GM18505 (cell line): ENCODE measurements around the gene ATP6AP1.
"Not testable (repeated sequence)": the region's sequence is repeated elsewhere in the genome, so short reads cannot be mapped to it uniquely, and the experiment has no call there.

Source experiments
- ATAC-seq: cut with Tn5 transposase; IDR thresholded peaks from one replicate; pipeline ENCODE4 v1.9.1; 2021; ENCODE audit not compliant: unreplicated experiment
- POLR2A ChIP-seq: IDR thresholded peaks from 4 replicates; pipeline ENCODE4 v1.6.1; 2011; ENCODE audit warnings: borderline replicate concordance; ENCODE audit not compliant: insufficient read depth, insufficient read length; ENCODE audit errors: extremely low read depth

Gene ATP6AP1, protein sequence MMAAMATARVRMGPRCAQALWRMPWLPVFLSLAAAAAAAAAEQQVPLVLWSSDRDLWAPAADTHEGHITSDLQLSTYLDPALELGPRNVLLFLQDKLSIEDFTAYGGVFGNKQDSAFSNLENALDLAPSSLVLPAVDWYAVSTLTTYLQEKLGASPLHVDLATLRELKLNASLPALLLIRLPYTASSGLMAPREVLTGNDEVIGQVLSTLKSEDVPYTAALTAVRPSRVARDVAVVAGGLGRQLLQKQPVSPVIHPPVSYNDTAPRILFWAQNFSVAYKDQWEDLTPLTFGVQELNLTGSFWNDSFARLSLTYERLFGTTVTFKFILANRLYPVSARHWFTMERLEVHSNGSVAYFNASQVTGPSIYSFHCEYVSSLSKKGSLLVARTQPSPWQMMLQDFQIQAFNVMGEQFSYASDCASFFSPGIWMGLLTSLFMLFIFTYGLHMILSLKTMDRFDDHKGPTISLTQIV

GRCh38 chrX:154428176-154429171 lies at the start of gene ATP6AP1:
Gene ATP6AP1 (plus strand): TSS chrX:154428677. CDS start chrX:154428693, 16 bp downstream.
- peak; percentile 50 for TF ChIP-seq POLR2A
- peak; percentile 92 for ATAC-seq

GRCh38 chrX:154378799-154379568 lies 49.5 kb upstream of the ATP6AP1 start, which contains the start of gene EMD:
Gene EMD (plus strand): TSS chrX:154379295. CDS start chrX:154379485, 190 bp downstream.
- TF ChIP-seq POLR2A, result peak; percentile 66
- peak; percentile 75 for ATAC-seq

GRCh38 chrX:154379569-154379951 lies 48.9 kb upstream of the ATP6AP1 start:
- peak; percentile 0 for ATAC-seq
- no peak for TF ChIP-seq POLR2A

DNA sequence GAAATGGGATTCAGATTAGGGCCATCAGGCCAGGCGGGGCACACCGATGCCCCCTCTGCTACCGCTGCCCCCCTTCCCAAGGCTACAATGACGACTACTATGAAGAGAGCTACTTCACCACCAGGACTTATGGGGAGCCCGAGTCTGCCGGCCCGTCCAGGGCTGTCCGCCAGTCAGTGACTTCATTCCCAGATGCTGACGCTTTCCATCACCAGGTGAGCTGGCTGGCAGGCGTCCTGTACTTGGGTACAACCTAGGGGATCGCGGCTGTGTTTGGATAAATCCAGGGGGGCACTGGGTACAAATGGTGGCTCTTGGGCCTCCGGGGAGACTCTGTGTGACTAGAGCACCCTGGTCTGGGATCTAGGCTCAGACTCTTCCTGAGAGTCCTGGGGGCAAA lies 48.3 kb upstream of the ATP6AP1 start:
- ATAC-seq, result no peak
- no peak for TF ChIP-seq POLR2A

GRCh38 chrX:154380787-154381186 lies 47.7 kb upstream of the ATP6AP1 start:
- no peak for ATAC-seq
- no peak for TF ChIP-seq POLR2A

DNA sequence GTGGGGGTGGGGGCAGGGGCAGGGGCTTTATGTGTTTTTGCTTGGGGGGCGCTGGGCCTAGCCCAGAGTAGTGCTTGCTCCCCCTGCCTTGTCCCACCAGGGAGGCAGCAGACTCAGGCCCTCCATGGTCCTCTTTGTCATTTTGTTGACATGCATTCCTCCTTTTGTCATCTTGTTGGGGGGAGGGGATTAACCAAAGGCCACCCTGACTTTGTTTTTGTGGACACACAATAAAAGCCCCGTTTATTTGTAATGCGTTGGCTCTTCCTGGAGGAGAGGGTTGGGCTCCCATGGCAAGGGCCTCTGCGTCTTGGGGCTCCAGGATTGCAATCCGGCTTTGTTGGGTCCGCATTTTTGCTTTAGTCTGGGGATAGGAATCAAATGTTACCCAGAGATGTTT lies 47.2 kb upstream of the ATP6AP1 start:
- ATAC-seq, result no peak
- no peak for TF ChIP-seq POLR2A

DNA sequence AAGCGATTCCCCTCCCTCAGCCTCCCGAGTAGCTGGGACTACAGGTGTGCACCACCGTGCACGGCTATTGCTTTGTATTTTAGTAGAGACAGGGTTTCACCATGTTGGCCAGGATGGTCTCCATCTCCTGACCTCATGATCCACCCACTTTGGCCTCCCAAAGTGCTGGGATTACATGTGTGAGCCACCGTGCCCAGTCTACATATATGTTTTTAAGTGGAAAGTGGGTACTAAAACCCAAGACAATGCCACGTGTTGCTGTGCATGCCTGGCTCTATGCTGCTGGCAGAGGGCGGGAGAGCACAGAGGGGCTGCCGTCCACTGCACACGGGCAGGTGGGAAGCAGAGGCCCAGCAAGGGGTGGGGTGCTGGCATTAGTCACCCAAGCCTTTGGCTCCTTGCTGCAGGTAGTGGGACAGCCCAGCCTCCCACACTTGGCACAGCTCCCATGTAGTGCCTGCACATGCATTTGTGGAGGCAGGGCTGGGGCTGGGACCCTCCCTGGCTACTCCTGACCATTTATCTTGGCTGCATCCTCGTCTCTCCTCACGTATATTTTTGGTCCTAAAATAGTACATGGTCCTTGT lies 45.9 kb upstream of the ATP6AP1 start:
- ATAC-seq, result no peak
- TF ChIP-seq POLR2A, result no peak

DNA sequence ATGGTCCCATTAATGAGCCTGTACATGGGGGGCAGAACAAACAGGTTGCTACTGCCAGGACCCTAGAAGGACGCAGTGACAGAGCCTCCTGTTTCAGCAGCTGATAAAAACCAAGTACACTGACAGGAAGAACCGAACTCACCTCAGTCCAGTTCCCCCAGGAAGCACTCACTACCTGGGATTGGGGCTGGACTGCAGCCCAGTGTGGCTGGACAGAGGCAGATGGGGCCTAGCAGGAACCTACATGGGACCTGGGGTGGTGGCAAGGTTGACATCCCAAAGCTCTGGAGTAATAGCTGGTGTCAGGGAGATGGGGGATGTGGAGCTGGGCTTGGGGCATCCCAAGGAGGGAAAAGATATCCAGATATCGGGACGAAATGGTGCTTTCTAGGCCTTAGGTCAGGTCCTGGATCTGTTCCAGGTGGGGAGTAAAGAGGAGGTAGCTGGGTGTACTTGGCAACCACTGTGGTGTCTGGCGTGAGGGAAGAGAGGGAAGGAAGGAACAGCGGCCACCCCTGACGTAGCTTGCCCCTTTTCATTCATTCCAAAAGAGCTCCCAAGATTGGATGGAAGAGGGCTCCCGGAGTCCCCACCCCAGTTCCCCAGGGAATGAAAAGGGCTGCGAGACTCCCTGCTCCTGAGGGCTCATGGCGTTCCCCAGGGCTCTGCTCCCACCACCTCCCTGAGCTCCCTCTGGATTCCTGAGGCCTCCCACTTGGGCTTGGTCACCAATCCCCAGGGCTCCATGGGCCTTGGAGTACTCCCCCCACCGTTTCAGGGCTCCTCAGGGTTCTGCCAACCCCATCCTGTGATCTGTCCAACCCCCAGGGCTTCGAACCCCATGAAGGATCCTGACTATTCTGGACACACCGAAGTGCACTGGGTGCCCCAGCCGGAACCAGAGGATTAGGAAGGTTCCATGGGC lies 44.9 kb upstream of the ATP6AP1 start:
- no peak for TF ChIP-seq POLR2A
- ATAC-seq, result no peak

GRCh38 chrX:154384284-154384892 lies 44.1 kb upstream of the ATP6AP1 start:
- ATAC-seq, result no peak
- TF ChIP-seq POLR2A, result no peak

- ATAC-seq, result not testable (repeated sequence)
Measured at GRCh38 chrX:154388094-154388493, 40.4 kb upstream of the ATP6AP1 start.

DNA sequence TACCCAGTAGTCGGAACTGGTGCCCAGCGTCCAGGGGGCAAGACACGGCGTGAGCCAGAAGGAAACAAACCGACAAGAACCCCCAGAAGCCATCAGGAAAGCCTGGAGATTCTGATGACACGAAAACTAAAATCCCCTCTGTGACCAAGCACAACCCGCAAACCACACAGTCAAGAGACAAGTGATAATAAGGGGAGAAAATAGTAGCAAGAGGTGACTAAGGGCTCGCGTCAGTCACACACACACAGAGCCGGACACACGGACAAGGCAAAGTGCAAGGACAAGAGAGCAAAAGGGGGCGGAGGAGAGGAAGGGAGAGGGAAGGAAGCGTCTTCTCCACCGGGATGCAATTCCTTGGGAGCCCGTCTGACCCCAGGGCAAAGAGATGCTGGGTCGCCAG lies 39.8 kb upstream of the ATP6AP1 start:
- not testable (repeated sequence) for ATAC-seq

DNA sequence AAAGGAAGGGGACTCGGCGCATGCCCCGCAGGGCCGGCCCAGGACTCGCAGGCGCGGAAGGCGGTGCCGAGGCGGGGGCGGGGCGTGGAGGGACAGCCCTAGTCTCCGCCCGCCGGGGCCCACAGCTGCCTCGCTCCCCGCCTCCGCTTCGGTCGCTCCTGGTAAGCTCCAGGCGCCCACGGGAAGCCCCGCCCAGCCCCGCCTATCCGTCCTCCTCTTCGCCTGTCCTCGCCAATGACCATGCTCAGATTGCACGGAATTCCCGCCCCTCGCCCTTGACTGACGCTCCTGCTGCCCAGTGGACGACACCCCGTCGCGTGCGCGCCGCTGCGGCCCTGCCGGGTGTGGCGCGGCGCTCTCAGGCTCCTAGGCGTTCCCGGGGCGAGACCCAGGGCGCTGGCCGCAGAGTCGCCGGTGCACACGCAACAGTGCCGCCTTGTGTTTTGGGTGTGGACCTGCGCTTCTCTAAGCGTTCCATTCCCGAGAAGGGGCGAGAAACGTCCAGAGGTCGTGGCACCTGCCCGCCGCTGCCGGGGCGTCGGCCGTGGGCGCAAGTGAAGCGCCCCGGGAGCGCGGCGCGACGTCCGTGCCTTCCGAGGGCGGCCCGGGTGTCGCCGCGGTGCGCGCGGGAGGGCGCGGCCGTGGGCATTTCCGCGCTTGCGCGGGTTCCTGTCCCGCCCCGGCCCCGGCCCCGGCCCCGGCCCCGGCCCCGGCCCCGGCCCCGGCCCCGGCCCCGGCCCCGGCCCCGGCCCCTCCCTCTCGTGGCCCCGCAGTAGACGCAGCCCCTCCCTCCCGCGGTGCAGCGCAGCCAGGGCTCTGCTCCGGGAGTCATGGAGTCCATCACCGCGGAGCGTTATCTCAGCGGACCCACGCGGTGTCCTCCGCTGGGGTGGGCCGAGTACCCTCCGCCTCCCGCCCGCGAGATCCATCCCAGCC lies 38.4 kb upstream of the ATP6AP1 start:
- peak; percentile 59 for ATAC-seq

DNA sequence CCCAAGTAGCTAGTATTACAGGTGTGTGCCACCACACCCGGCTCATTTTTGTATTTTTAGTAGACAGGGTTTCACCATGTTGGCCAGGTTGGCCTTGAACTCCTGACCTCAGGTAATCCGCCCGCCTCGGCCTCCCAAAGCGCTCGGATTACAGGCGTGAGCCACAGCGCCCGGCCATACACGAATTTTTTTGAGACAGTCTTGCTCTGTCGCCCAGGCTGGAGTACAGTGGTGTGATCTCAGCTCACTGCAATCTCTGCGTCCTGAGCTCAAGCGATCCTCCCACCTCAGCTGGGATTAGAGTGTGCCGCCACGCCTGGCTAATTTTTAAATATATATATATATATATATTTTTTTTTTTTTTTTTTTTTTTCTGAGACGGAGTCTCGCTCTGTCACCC lies 32.1 kb upstream of the ATP6AP1 start:
- not testable (repeated sequence) for ATAC-seq
